DND-41 (cell line): ENCODE data around the gene MLYCD.
A peak's percentile ranks its signal among the peaks of the same experiment; 100 is the strongest.

ENCODE experiments used
- ATAC-seq: fragments of 200-7000 bp; cut with Tn5 transposase; 3 replicates; pipeline ENCODE4 v1.9.1; 2021; ENCODE audit warnings: low read depth; ENCODE audit not compliant: insufficient read depth
- DNase-seq: peaks from one replicate; pipeline ENCODE4 v3.0.0-alpha.2; 2020
- H2AFZ ChIP-seq: 2 replicates; pipeline ENCODE4 v1.6.0; 2012; ENCODE audit warnings: low read depth, low read length
- H3K27ac ChIP-seq: 2 replicates; pipeline ENCODE4 v1.5.1; 2012; ENCODE audit warnings: low read length, inconsistent platforms
- H3K27me3 ChIP-seq: fragments of 200-600 bp; sonication (generic); 2 replicates; pipeline ENCODE4 v1.6.0; 2012; ENCODE audit warnings: low read length, mild to moderate bottlenecking, inconsistent platforms; ENCODE audit not compliant: insufficient read depth, poor library complexity
- H3K36me3 ChIP-seq: 2 replicates; pipeline ENCODE4 v1.5.1; 2012; ENCODE audit warnings: low read length, inconsistent platforms; ENCODE audit not compliant: insufficient read depth
- H3K4me1 ChIP-seq: 2 replicates; pipeline ENCODE4 v1.5.1; 2012; ENCODE audit warnings: mild to moderate bottlenecking, low read length; ENCODE audit not compliant: insufficient read depth
- H3K4me2 ChIP-seq: 2 replicates; pipeline ENCODE4 v1.6.0; 2012; ENCODE audit warnings: mild to moderate bottlenecking, moderate library complexity, low read length, inconsistent platforms; ENCODE audit not compliant: insufficient read depth
- H3K4me3 ChIP-seq, 2 experiments: fragments of 200-600 bp in 1 of 2; shearing (Covaris generic) in 1 of 2; 2 replicates each; pipeline ENCODE4 v1.5.1; 2012 to 2016; ENCODE audit warnings: inconsistent platforms in 2 of 2, low read length in 2 of 2, mild to moderate bottlenecking in 2 of 2, low read depth in 1 of 2, moderate library complexity in 1 of 2
- H3K79me2 ChIP-seq: 2 replicates; pipeline ENCODE4 v1.6.0; 2012; ENCODE audit warnings: low read length, inconsistent platforms; ENCODE audit not compliant: insufficient read depth
- H3K9ac ChIP-seq: 2 replicates; pipeline ENCODE4 v1.6.0; 2012; ENCODE audit warnings: low read depth, mild to moderate bottlenecking, inconsistent platforms, low read length, moderate library complexity
- H3K9me3 ChIP-seq: 2 replicates; pipeline ENCODE4 v1.5.1; 2012; ENCODE audit warnings: low read length, moderate library complexity, mild to moderate bottlenecking, inconsistent platforms; ENCODE audit not compliant: insufficient read depth, severe bottlenecking
- H4K20me1 ChIP-seq: 2 replicates; pipeline ENCODE4 v1.6.0; 2012; ENCODE audit warnings: low read length; ENCODE audit not compliant: insufficient read depth
- CTCF ChIP-seq: IDR thresholded peaks from 2 replicates; pipeline ENCODE4 v1.5.1; 2012; ENCODE audit warnings: borderline replicate concordance, low read length, moderate library complexity, mild to moderate bottlenecking; ENCODE audit not compliant: poor library complexity, severe bottlenecking; ENCODE audit errors: extremely low read depth
- EZH2 ChIP-seq: IDR thresholded peaks from 3 replicates; pipeline ENCODE4 v1.6.1; 2012; ENCODE audit warnings: borderline replicate concordance, low read depth, mild to moderate bottlenecking, moderate library complexity, low read length, inconsistent platforms; ENCODE audit not compliant: severe bottlenecking

MLYCD gene

GRCh38 chr16:83900571-83900970 is 1.7 kb downstream of the MLYCD start:
- Histone ChIP-seq H3K4me3 (no peak overlapping the region; a peak in 1 of 4 replicates), H3K9ac (no peak overlapping the region), H3K4me1 (peaks cover 33% of the 10 kb centered on the region), H3K36me3 (peaks cover 14% of the 10 kb centered on the region), H3K27ac (no peak overlapping the region), H2AFZ (no peak overlapping the region), H3K27me3 (no peaks in the 10 kb centered on the region), H3K9me3 (no peaks in the 10 kb centered on the region), H4K20me1 (peaks cover 14% of the 10 kb centered on the region), H3K79me2 (peaks cover 15% of the 10 kb centered on the region), H3K4me2 (peak overlapping the region; percentile 99; the same call in 1 of the 2 replicates)
- DNase-seq (no peak), ATAC-seq (no peak)
- no peak for TF ChIP-seq EZH2
- no peak for TF ChIP-seq CTCF

DNA sequence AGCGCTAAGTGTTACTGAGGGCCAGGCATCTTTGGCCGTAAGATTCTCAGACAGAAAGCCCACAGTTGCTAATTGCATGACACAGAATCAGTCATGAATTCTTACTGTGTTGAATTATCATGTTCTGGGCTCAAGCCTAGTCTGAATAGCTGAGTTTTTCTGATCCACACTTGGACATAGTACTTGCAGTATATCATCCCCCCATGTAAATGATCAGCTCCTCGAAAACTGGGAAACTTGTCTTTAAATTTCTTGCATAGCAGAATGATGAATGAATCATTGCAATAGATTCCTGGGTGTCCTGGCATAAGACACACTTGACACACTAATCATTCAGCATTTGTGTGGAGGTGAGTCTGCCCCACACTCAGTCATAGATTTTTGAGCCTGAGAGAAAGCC is 2.2 kb downstream of the MLYCD start:
- H2AFZ ChIP-seq = no peak overlapping the region
- ATAC-seq (no peak), DNase-seq (no peak)
- peaks cover 15% of the 10 kb centered on the region for H4K20me1 ChIP-seq
- H3K27me3 ChIP-seq = no peaks in the 10 kb centered on the region
- no peak overlapping the region for H3K27ac ChIP-seq
- peaks cover 14% of the 10 kb centered on the region for H3K36me3 ChIP-seq
- TF ChIP-seq EZH2 (no peak), CTCF (no peak)
- peak overlapping the region; percentile 99; the same call in 1 of the 2 replicates for H3K4me2 ChIP-seq
- H3K9ac ChIP-seq = no peak overlapping the region
- no peaks in the 10 kb centered on the region for H3K9me3 ChIP-seq
- peaks cover 33% of the 10 kb centered on the region for H3K4me1 ChIP-seq
- no peak overlapping the region for H3K4me3 ChIP-seq
- peaks cover 15% of the 10 kb centered on the region for H3K79me2 ChIP-seq

DNA sequence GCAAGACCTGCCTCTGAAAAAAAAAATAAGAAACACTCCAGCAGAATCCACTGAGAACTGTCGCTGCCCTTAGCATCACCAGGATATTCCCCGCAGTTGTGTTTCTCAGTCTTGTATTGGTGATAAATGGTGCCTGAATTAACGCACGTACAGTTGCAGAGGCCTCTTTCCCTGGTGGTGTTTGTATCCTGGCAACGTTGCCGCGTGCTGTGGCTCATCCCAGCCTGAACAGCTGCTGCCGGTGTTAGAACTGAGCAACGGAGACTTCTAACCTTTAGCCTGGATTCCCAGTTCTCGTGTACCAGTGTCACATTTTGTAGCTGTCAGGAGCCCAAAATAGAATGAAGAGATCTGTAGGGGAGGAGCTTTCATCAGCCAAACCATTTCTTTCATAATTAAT is 4.8 kb downstream of the MLYCD start:
- H3K4me3 ChIP-seq = no peak overlapping the region
- TF ChIP-seq EZH2 = no peak
- H3K36me3 ChIP-seq = peaks cover 27% of the 10 kb centered on the region
- H3K4me1 ChIP-seq = peaks cover 23% of the 10 kb centered on the region
- no peaks in the 10 kb centered on the region for H3K27me3 ChIP-seq
- H4K20me1 ChIP-seq = peaks cover 15% of the 10 kb centered on the region
- ATAC-seq (no peak), DNase-seq (no peak)
- no peaks in the 10 kb centered on the region for H3K9me3 ChIP-seq
- peaks cover 15% of the 10 kb centered on the region for H3K79me2 ChIP-seq
- H3K9ac ChIP-seq = no peak overlapping the region
- H2AFZ ChIP-seq = no peak overlapping the region
- H3K27ac ChIP-seq = no peak overlapping the region
- no peak overlapping the region for H3K4me2 ChIP-seq

GRCh38 chr16:83906683-83907082 is 7.8 kb downstream of the MLYCD start:
- peaks cover 5% of the 10 kb centered on the region for H4K20me1 ChIP-seq

More at GRCh38 chr16:83906683-83907082, 7.8 kb downstream of the MLYCD start:
- ATAC-seq = no peak
- H3K9ac ChIP-seq = no peak overlapping the region
- peaks cover 5% of the 10 kb centered on the region; the same call in 1 of the 2 replicates for H3K79me2 ChIP-seq
- no peaks in the 10 kb centered on the region for H3K4me1 ChIP-seq
- H3K4me2 ChIP-seq = no peak overlapping the region
- no peak overlapping the region for H2AFZ ChIP-seq
- no peak overlapping the region for H3K27ac ChIP-seq
- DNase-seq = no peak
- TF ChIP-seq EZH2 (no peak), CTCF (no peak)
- no peaks in the 10 kb centered on the region for H3K27me3 ChIP-seq
- H3K36me3 ChIP-seq = peaks cover 30% of the 10 kb centered on the region
- H3K4me3 ChIP-seq = no peak overlapping the region
- no peaks in the 10 kb centered on the region for H3K9me3 ChIP-seq
